GM12801 (cell line): ENCODE measurements around the gene EPHB6.

ENCODE experiments used
- CTCF ChIP-seq: IDR thresholded peaks from one replicate; pipeline ENCODE4 v1.5.1; 2011; ENCODE audit warnings: control low read depth; ENCODE audit not compliant: insufficient read length; ENCODE audit errors: extremely low read depth

EPHB6 gene

GRCh38 chr7:142897691-142898090, 42.8 kb downstream of the EPHB6 start:
- no peak for TF ChIP-seq CTCF

GRCh38 chr7:142898377-142899170, 43.7 kb downstream of the EPHB6 start:
- no peak for TF ChIP-seq CTCF

- no peak for TF ChIP-seq CTCF
Measured at GRCh38 chr7:142899661-142900060, 44.8 kb downstream of the EPHB6 start.

GRCh38 chr7:142901426-142902259, 46.8 kb downstream of the EPHB6 start:
- no peak for TF ChIP-seq CTCF

GRCh38 chr7:142904128-142904527, 49.3 kb downstream of the EPHB6 start:
- no peak for TF ChIP-seq CTCF

- TF ChIP-seq CTCF = no peak
Measured at GRCh38 chr7:142905759-142906158, 50.9 kb downstream of the EPHB6 start.

GRCh38 chr7:142906643-142907042, 51.8 kb downstream of the EPHB6 start:
- no peak for TF ChIP-seq CTCF
